IMR-90 (cell line): Measurements from ENCODE around the gene C20orf144.

Source experiments
- FOS ChIP-seq: fragments of 150-350 bp; IDR thresholded peaks from 2 replicates; pipeline ENCODE4 v1.6.1; 2016; ENCODE audit warnings: low read depth, low read length
- POLR2A ChIP-seq: IDR thresholded peaks from 2 replicates; pipeline ENCODE4 v1.6.1; 2012; ENCODE audit warnings: mild to moderate bottlenecking, low read depth, low read length
- SMC3 ChIP-seq: fragments of 150-350 bp; IDR thresholded peaks from 2 replicates; pipeline ENCODE4 v1.6.1; 2016; ENCODE audit warnings: low read depth, mild to moderate bottlenecking, antibody characterized with exemption, low read length, moderate library complexity
- TF ChIP-seq, protein P1 (sequence below): conservative IDR thresholded peaks from 2 replicates; pipeline ENCODE4 v1.5.1; 2012; ENCODE audit warnings: mild to moderate bottlenecking, low read depth, low read length, improper control_type of control experiment

DNA sequence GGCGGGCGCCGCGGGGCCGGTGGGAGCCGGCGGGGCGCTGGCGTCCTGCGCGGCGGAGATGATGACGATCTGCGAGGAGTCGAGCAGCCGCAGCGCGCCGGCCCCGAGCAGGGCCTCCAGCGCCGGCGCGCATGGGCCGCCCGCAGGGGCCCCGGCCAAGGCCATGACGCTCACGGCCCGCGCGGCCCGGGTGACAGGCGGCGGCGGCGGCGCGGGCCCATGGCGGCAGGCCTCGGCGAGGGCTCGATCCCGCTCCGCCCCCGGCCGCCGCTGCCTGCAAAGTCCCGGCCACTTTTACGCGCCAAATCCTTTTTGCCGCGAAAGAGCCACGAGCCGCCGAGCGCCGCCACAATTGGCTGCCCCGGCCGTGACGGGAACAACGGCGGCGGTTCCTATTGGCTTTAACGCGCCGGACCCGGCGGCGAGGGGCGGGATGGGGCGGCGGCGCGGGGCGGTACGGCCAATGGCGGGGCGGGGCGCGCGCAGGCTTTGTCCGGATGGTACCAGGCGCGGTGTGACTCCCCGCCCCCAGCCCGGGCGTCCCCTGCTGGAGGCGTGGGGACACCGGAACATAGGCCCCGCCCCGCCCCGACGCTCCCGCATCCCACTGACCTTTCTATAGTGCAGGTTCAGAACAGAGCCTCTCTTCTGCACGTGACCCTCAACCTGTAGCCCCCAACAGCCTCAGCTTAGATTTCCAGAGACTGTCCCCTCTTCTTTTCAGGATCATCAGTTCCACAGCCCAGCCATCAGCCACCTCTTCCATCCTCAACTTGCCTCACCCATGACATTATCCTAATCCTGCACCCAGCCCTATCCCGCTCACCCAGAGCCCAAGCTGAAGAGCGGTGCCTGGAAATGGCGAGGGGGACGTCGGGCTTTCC lies 24.2 kb downstream of the C20orf144 start, which contains the start of gene E2F1:
- TF ChIP-seq, protein P1, sequence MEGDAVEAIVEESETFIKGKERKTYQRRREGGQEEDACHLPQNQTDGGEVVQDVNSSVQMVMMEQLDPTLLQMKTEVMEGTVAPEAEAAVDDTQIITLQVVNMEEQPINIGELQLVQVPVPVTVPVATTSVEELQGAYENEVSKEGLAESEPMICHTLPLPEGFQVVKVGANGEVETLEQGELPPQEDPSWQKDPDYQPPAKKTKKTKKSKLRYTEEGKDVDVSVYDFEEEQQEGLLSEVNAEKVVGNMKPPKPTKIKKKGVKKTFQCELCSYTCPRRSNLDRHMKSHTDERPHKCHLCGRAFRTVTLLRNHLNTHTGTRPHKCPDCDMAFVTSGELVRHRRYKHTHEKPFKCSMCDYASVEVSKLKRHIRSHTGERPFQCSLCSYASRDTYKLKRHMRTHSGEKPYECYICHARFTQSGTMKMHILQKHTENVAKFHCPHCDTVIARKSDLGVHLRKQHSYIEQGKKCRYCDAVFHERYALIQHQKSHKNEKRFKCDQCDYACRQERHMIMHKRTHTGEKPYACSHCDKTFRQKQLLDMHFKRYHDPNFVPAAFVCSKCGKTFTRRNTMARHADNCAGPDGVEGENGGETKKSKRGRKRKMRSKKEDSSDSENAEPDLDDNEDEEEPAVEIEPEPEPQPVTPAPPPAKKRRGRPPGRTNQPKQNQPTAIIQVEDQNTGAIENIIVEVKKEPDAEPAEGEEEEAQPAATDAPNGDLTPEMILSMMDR: peak; percentile 30; the same call in 1 of the 2 replicates
- no peak for TF ChIP-seq SMC3
- TF ChIP-seq POLR2A: no peak
- TF ChIP-seq FOS: no peak
